K562 (cell line): ENCODE measurements around the gene TTC21A. TPM values are rescaled to one million over a fixed set of nuclear protein-coding genes. Genes with fewer than 3 reads are reported as not detected.

Source experiments
- E2F8 ChIP-seq: fragments of 450-650 bp; IDR thresholded peaks from 2 replicates; pipeline ENCODE4 v1.7.1; 2018; ENCODE audit warnings: mild to moderate bottlenecking, low read depth; ENCODE audit not compliant: partially characterized antibody
- EZH2 ChIP-seq: IDR thresholded peaks from 2 replicates; pipeline ENCODE4 v1.6.1; 2012; ENCODE audit warnings: low read depth, mild to moderate bottlenecking, inconsistent platforms, low read length, borderline replicate concordance
- HDAC2 ChIP-seq: fragments of 450-650 bp; IDR thresholded peaks from 2 replicates; pipeline ENCODE4 v1.6.1; 2016; ENCODE audit warnings: mild to moderate bottlenecking
- HMG20A ChIP-seq: fragments of 450-650 bp; formaldehyde crosslinking; conservative IDR thresholded peaks from 2 replicates; pipeline ENCODE4 v1.4.0; 2020; ENCODE audit warnings: mild to moderate bottlenecking, mixed read lengths
- KAT7 ChIP-seq: sonication (generic); formaldehyde crosslinking; IDR thresholded peaks from 2 replicates; pipeline ENCODE4 v1.8.0; 2022; ENCODE audit warnings: missing genetic modification reagents, mild to moderate bottlenecking, borderline replicate concordance
- KLF6 ChIP-seq: fragments of 250-450 bp; sonication (Bioruptor Pico); IDR thresholded peaks from 2 replicates; pipeline ENCODE4 v1.4.0; 2020; ENCODE audit warnings: mild to moderate bottlenecking, moderate library complexity, borderline replicate concordance
- LCOR ChIP-seq: sonication (generic); formaldehyde crosslinking; IDR thresholded peaks from 2 replicates; pipeline ENCODE4 v1.8.0; 2022; ENCODE audit warnings: mild to moderate bottlenecking, missing genetic modification reagents
- MAFG ChIP-seq: fragments of 450-650 bp; conservative IDR thresholded peaks from 2 replicates; pipeline ENCODE4 v1.6.1; 2016; ENCODE audit warnings: missing genetic modification characterization, missing compliant biosample characterization
- MEF2A ChIP-seq: IDR thresholded peaks from 2 replicates; pipeline ENCODE4 v1.6.1; 2011; ENCODE audit warnings: low read depth, mild to moderate bottlenecking, low read length, moderate library complexity; ENCODE audit not compliant: control insufficient read depth
- NEUROD1 ChIP-seq: fragments of 150-350 bp; IDR thresholded peaks from 2 replicates; pipeline ENCODE4 v1.6.1; 2014; ENCODE audit warnings: borderline replicate concordance, low read length, low read depth; ENCODE audit not compliant: partially characterized antibody
- POLR2A ChIP-seq: fragments of 450-650 bp; conservative IDR thresholded peaks from 2 replicates; pipeline ENCODE4 v1.6.1; 2016
- PTBP1 ChIP-seq: fragments of 200-400 bp; formaldehyde crosslinking; IDR thresholded peaks from 2 replicates; pipeline ENCODE4 v1.6.1; 2017; ENCODE audit warnings: low read depth, low read length
- ZBTB12 ChIP-seq: fragments of 250-450 bp; sonication (Bioruptor Pico); IDR thresholded peaks from 2 replicates; pipeline ENCODE4 v1.4.0; 2020
- ZBTB33 ChIP-seq: sonication (generic); formaldehyde crosslinking; IDR thresholded peaks from 2 replicates; pipeline ENCODE4 v1.8.1; 2023; ENCODE audit warnings: mild to moderate bottlenecking, missing genetic modification reagents
- ZNF212 ChIP-seq: fragments of 450-650 bp; formaldehyde crosslinking; IDR thresholded peaks from 2 replicates; pipeline ENCODE4 v1.4.0; 2020; ENCODE audit warnings: mild to moderate bottlenecking
- ZSCAN32 ChIP-seq: fragments of 450-650 bp; formaldehyde crosslinking; IDR thresholded peaks from 2 replicates; pipeline ENCODE4 v1.4.0; 2020; ENCODE audit warnings: mild to moderate bottlenecking, moderate library complexity
- polyA plus RNA-seq, 8 experiments: library from polyadenylated mRNA; depleted of rRNA in 4 of 8; stranded (reverse) in 5 of 8; unstranded in 3 of 8; fragments of >200 nt; fragmentation: Nextera tagmentation in 2 of 8; fragmentation: Illumina TruSeq in 1 of 8; extraction: Ambion mirVana in 2 of 8; extraction: Trizol in 1 of 8; gene quantifications; 2 replicates each; pipeline versions ENCODE4 v1.2.1 to v1.2.3, GENCODE V29; 2011 to 2014; ENCODE audit warnings: inconsistent platforms in 1 of 8, missing spikeins in 1 of 8
- total RNA-seq, 7 experiments: library from RNA; depleted of rRNA in 6 of 7; stranded (reverse); fragments of >200 nt in 6 of 7; fragmentation: Illumina TruSeq in 2 of 7; extraction: Trizol in 2 of 7; gene quantifications; 2 replicates each; pipeline versions ENCODE4 v1.2.1 to v1.2.3, GENCODE V29; 2011 to 2021; ENCODE audit warnings: low replicate concordance in 1 of 7
- TF ChIP-seq, protein P1 (sequence below): sonication (generic); formaldehyde crosslinking; IDR thresholded peaks from 2 replicates; pipeline ENCODE4 v1.8.0; 2023; ENCODE audit warnings: mild to moderate bottlenecking, missing genetic modification reagents
- TF ChIP-seq, protein P2 (sequence below), 2 experiments: fragments of 450-650 bp in 1 of 2; sonication (generic) in 1 of 2; formaldehyde crosslinking; conservative IDR thresholded peaks; 2 replicates each; pipeline versions ENCODE4 v1.4.0 to v1.8.1; 2020 to 2022; ENCODE audit warnings: mild to moderate bottlenecking in 1 of 2, missing genetic modification reagents in 1 of 2

Gene TTC21A
- total and polyA plus RNA-seq, 9 of the 15 experiments (the other 6 are each of a cell fraction or from before 2014, with no cell fraction given): 0.22 to 1.4 (median 0.70) TPM

DNA sequence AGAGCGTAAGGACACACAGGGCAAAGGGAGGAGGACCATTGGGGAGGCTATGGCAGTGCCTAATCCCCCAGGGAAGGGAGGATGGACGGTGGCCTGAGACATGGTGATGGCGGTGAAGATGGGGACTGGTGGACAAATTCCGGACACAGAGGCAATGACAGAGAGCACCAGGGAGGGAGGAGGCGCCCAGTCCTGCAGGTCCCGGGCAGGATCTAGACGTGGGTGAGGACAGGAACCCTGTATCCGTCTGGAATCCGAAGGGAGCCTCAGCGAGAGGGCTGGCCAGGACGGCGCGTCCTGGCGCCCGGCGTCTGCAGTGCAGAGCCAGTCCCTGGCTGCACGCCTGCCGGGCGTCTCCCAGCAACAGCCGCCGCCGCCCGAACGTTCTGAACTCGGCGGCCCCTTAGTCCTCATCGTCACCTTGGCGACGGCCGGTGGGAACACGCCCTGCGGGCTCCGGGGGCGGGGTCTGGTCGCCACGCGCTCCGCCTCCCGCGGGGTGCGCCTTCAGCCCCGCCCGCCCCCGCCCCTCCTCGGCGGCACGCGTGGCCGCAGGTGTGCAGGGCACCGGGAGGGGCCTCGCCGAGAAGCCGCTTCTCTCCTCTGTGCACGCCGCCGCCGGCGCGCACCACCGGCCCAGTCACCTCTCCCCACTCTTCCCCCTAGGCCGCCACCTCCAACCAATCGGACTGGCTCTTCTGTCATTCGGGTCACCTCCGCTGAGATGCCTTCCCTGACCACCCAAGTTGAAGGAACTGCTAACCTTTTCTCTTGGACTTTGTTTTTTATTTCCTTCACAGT lies 73.3 kb downstream of the TTC21A start (continued):
- TF ChIP-seq, protein P1, sequence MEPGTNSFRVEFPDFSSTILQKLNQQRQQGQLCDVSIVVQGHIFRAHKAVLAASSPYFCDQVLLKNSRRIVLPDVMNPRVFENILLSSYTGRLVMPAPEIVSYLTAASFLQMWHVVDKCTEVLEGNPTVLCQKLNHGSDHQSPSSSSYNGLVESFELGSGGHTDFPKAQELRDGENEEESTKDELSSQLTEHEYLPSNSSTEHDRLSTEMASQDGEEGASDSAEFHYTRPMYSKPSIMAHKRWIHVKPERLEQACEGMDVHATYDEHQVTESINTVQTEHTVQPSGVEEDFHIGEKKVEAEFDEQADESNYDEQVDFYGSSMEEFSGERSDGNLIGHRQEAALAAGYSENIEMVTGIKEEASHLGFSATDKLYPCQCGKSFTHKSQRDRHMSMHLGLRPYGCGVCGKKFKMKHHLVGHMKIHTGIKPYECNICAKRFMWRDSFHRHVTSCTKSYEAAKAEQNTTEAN (CRISPR knock-in tag): no peak
- TF ChIP-seq ZBTB33 (CRISPR knock-in tag): 0 out of 2 replicates have a peak, but pooled peaks have one; percentile 28
- no peak for TF ChIP-seq PTBP1
- TF ChIP-seq POLR2A: no peak
- TF ChIP-seq NEUROD1: peak; percentile 37
- TF ChIP-seq HMG20A (CRISPR knock-in tag): no peak
- TF ChIP-seq EZH2: no peak
- no peak for TF ChIP-seq MAFG
- TF ChIP-seq, protein P2, sequence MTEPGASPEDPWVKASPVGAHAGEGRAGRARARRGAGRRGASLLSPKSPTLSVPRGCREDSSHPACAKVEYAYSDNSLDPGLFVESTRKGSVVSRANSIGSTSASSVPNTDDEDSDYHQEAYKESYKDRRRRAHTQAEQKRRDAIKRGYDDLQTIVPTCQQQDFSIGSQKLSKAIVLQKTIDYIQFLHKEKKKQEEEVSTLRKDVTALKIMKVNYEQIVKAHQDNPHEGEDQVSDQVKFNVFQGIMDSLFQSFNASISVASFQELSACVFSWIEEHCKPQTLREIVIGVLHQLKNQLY (CRISPR knock-in tag; conservative IDR thresholded peaks at IDR 0.05): no peak
- TF ChIP-seq LCOR (CRISPR knock-in tag): peak; percentile 63
- TF ChIP-seq ZSCAN32 (CRISPR knock-in tag): no peak
- TF ChIP-seq E2F8: no peak
- no peak for TF ChIP-seq HDAC2
- TF ChIP-seq KLF6 (CRISPR knock-in tag): no peak
- no peak for TF ChIP-seq ZBTB12 (CRISPR knock-in tag)
- TF ChIP-seq KAT7 (CRISPR knock-in tag): no peak
- no peak for TF ChIP-seq ZNF212 (CRISPR knock-in tag)
- TF ChIP-seq MEF2A: no peak
